H1 (cell line): ENCODE results near the gene PCSK9. TPM values are rescaled to one million over a fixed set of nuclear protein-coding genes. Genes with fewer than 3 reads are reported as not detected.

ENCODE experiments used
- CEBPB ChIP-seq: IDR thresholded peaks from 2 replicates; pipeline ENCODE4 v1.6.1; 2012; ENCODE audit warnings: low read depth, low read length
- CHD7 ChIP-seq: fragments of 300-600 bp; sonication (generic); IDR thresholded peaks from 2 replicates; pipeline ENCODE4 v1.7.1; 2012; ENCODE audit warnings: low read length, moderate library complexity, mild to moderate bottlenecking, inconsistent platforms; ENCODE audit not compliant: insufficient replicate concordance
- EZH2 ChIP-seq: fragments of 200-600 bp; sonication (generic); IDR thresholded peaks from 2 replicates; pipeline ENCODE4 v1.7.1; 2012; ENCODE audit warnings: low read depth, mild to moderate bottlenecking, moderate library complexity, low read length, inconsistent platforms; ENCODE audit not compliant: severe bottlenecking
- NANOG ChIP-seq: IDR thresholded peaks from 2 replicates; pipeline ENCODE4 v1.6.1; 2011; ENCODE audit warnings: low read length, low read depth, mild to moderate bottlenecking, inconsistent platforms; ENCODE audit not compliant: insufficient read depth, poor library complexity, severe bottlenecking
- TBP ChIP-seq: IDR thresholded peaks from 2 replicates; pipeline ENCODE4 v1.6.1; 2011; ENCODE audit warnings: low read depth, low read length, improper control_type of control experiment
- TCF12 ChIP-seq: IDR thresholded peaks from 2 replicates; pipeline ENCODE4 v1.6.1; 2011; ENCODE audit warnings: low read depth, mild to moderate bottlenecking, low read length
- YY1 ChIP-seq: IDR thresholded peaks from 2 replicates; pipeline ENCODE4 v1.6.1; 2011; ENCODE audit warnings: low read depth, mild to moderate bottlenecking, low read length
- polyA plus RNA-seq, 7 experiments: library from polyadenylated mRNA; depleted of rRNA in 3 of 7; stranded (reverse) in 5 of 7; unstranded in 2 of 7; fragments of >200 nt in 5 of 7; fragments of 200-250 nt in 2 of 7; gene quantifications; 1 replicate in 5 of 7; 2 replicates in 1 of 7; 4 replicates in 1 of 7; pipeline versions ENCODE4 v1.2.1 to v1.2.3, GENCODE V29; 2011 to 2013; ENCODE audit warnings: missing spikeins in 2 of 7, mixed read lengths in 2 of 7
- total RNA-seq: library from RNA; stranded (reverse); fragmentation: NEBNext Ultra II Directional; extraction: Animal tissue kit (Norgen Biotek cat#: 25700); gene quantifications from 2 replicates; pipeline ENCODE4 v1.2.1, GENCODE V29; 2021

The PCSK9 gene
- total and polyA plus RNA-seq, 2 of the 8 experiments (the other 6 are each of a cell fraction or from before 2014, with no cell fraction given), result 22.3 to 32.3 TPM

- TF ChIP-seq CHD7 (no peak), NANOG (no peak), YY1 (no peak), TCF12 (no peak), EZH2 (no peak), CEBPB (no peak), TBP (no peak)
Observed at GRCh38 chr1:55067022-55067778, 27.9 kb downstream of the PCSK9 start (continued).
